GM04503 (cell line): ENCODE results near the gene LMOD3.

Experiments
- DNase-seq: peaks from one replicate; pipeline ENCODE4 v3.0.0-alpha.2; 2012; ENCODE audit warnings: low read depth

The LMOD3 gene

DNA sequence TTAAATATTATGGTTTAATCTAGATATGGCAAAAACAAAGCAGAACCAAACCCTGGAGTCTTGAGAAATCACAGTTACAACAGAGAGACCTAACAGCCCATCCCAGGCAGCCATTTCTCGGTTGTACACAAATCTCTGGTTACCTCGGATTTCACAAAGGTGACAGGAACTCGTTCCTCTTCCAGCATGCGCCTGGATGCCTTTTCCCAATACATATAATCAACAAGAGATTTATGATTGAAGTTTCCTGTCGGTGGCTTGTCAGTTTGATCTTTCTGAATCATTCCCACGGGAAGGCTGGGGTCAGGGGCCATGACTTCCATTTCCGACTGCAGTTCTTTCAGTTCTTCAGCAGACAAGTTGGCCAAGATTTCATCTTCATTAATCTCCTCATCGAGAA is 445 bp downstream of the LMOD3 start:
- no peak for DNase-seq

DNA sequence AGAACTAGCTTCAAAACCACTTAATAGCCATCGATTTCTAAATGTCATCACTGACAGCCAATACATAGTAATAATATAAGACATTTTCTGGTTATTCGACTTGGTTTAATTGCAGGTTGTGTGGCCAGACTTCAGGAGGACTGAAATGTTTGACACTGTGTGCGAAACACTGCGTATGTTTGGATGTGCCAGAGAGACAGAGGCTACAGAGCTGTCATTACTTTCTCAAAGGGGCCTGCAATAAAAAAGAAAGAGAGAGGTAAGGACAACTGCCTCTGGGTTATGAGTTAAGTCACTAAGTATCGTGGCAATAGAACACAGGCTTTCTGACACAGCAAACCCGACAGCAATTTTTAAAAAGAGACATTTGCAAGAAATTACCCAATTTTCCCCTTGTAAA is 882 bp downstream of the LMOD3 start:
- DNase-seq = no peak

DNA sequence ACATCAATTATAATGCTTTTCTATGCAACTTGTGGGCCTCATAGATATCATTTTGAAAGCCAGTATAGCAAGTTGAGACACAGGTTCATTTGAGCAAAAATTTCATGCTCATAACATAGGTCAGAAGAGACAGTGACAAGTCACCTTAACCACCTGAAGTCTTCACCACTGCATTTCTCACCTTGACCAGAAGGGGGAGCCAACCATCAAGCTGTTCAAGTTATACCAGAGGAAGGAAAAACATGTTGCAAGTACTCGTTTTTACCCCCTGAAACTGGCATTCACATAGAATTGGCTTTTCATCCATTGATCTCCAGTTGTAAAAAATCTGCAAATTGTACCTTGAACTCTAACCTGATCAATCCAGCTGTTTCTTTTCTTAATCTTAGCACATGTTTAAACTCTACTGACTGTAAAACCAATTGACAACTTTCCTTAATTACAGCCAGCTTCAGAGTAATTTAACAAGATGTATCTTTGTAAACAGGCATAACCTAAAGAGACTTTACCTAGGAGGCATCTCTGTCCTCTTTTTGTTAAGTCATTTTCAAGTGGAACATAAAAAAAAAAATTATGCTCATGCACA is 1.4 kb downstream of the LMOD3 start:
- no peak for DNase-seq

DNA sequence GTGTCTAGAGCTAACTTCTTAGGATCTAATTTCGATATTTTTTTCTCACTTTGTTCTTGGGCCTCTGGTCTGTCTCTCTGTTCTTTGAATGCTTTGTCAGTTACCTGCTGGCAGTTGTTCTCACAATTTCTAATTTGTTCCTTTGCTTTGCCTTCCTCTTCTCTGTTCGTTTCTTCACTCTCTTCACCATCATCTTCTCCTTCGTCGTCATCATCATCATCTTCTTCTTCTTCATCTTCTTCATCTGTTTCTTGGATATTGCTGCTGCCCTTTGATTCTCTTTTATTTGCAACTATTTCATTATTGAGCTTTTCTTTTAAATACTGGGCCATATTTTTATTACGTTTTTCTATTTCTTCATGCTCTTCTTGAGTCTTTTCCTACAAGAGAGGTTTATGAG is 2.7 kb downstream of the LMOD3 start:
- DNase-seq = no peak

DNA sequence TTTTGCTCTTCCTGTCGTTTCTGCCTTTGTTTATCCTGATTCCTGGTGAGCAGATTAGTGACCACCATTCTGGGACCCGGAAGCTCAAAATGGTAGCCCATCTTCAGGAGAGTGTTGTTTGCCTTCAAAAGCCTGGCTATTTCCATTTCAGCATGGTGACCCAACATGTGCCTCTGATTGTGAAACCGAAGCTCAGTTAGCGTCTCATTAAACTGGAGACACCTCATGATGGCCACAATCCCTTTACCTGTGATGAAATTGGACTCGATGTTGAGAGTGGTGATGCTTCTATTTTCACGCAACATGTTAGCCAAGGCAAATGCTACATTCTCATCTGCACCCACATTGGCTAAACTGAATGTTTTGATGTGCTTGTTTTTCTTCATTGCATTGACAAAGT is 3.3 kb downstream of the LMOD3 start:
- no peak for DNase-seq

DNA sequence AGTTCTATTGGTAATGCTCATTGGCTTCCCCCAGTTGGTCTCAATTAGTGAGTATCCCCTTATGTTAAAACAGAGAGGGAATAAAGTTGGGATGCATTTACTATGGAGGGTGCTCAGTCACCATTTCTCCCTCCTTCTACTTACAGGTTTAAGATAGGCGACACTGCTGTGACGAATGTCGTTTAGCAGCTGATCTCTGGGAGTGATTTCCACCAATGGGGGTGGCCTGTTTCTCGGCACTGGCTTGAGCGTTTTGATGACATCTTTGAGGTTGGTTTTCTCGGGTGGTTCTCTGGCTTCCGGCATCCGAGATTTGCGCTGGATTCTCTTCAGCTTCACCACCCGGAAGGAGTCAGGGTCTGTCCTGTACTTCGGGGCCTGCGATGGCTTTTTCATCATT is 3.8 kb downstream of the LMOD3 start:
- DNase-seq = no peak

DNA sequence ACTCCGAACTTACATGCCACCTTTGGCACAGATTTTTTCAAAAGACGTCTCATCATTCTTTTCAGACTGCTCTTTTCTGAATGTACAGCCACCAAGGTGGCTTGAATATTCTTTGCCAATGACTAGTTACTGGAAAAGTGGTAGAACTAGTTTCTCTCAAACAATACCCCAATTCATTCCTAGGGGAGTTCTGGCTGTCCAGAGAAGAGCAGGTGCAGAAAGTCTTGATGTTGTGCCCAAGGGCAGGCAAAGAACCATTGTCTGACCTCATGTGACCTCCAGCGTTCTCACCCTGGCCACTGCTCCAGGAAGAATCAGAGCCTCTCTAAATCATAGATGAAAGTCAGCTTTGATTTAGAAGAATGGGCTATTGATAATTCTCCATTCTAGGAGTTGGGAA is 5.5 kb downstream of the LMOD3 start:
- DNase-seq = no peak

DNA sequence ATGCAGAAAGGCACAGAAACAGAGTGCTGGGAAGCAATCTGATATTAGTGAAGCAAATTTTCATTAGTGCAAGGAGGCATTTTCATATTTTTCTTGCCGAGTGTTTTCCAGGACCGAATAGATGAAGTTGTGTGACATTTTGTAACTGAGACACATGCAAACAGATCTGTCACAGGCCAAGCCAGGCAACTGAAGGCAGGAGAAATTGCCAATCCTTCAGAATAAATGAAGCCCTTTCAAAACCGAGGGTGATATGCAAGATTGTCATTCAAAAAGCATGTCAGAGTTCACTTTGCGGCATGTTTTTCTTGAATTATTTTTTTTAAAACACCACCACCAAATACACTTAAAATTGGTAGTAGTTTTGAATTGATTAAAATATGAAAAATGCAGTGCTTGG is 6.2 kb downstream of the LMOD3 start:
- DNase-seq = no peak

DNA sequence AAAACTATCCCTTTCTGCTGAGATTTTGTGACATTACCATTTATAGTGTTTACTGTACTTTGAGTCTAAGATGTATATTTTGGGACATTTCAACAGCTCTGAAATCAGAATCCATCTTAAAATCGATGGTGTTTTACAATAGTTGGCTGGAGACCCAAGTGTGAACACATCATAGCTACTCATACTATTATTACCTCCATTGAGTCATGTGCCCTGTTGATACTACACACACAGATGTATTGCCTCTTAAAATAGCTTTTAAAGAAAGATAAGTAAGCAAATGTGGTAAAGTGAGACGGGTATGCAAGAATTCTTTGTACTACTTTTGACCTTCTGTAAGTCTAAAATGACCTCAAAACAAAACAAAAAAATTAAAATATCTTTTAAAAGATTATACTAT is 6.7 kb downstream of the LMOD3 start:
- DNase-seq = no peak

DNA sequence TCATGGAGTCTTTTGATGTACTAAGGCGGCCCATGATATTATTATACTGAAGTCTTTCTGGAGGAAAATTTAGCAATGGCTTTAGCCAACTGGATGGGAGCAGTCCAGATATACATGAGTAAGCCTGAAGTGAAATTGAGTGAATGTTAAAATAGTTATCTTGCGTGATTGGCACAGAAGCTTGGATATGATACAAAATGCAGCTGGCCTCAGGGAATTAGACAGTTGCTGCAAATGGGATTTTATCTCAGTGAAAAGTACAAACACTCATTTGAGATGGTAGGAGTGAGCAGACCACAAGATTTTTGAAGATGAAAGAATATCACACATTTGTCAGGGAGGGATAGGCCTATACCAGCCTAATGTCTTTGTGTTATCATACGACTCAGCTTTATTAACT is 8.9 kb downstream of the LMOD3 start:
- no peak for DNase-seq

DNA sequence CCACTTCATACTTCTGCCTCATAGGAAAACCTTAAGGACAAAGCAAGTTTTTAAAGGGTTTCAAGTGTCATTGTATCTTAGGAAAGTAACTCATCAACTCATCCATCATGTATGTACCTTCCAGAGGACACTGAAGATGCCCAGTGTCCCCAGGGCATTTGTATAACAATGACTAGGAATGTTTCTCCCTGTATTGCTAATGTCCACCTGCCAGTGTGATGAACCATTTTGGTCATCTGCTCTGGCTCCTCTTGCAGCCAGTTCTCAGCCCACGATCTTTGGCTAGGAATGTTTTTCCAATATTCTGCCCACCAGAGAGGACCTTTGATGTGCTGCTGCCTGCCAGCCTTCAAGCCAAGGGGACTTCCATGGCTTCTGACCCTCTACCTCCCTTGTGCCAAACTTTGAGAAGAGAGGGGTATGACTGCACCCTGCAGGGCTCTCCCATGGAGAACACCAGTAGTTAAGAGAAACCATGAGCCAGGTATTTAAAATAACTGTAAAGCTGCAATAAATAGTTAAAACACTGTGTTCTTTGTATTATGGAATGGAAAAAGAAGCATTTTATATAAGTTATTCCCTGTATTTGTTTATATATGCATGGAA is 11.4 kb downstream of the LMOD3 start:
- DNase-seq = no peak

DNA sequence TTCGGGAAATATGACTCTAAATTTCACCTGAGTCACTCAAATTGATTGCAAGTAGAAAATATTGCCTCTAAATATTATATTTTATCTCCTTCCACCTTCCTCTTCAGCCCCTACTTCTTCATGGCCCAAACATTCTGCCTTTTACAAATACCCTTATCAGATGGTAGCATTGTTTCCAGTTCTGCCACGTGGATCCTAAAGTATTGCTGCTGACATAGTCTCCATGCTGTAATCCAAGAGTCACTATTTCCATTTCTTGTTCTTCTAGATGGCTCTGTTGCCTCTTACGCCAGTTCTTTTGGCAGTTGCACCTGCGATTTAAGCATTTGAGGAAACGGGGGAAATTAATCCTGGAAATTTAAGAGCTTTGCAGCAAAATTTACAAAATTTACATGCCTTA is 13.6 kb downstream of the LMOD3 start:
- no peak for DNase-seq

DNA sequence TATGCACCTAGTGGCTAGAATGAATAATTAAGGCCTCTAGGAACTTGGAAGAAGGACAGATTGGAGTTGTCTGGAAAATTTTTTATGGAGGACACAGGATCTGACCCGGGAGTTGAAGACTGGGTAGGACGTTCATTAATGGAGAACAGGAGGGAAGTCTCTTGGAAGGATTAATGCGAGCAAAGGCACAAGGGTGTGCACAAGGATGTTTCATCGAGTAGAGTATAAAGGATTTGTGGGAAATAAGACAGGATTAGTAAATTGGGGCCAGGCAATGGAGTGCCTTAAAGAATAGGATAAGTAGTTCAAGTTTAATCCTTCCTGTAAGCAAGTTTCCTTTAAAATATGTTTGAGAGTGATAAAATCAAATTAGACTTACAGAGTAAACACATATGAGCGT is 14.6 kb downstream of the LMOD3 start:
- no peak for DNase-seq

DNA sequence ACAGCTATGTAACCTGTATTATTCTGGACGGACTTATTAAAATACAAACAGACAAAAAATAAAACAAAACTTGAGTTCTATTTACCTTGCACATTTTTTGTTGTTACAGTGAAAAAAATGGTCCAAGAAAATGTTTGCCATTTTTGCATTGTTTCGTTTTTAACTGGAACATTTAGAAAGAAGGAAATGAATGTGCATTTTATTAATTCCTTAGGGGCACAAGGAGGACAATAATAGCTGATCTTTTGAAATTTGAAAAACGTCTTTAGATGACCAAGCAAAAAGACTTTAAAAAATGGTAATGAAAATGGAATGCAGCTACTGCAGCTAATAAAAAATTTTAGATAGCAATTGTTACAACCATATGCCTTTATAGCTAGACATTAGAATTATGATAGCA is 17.1 kb downstream of the LMOD3 start:
- DNase-seq = no peak

DNA sequence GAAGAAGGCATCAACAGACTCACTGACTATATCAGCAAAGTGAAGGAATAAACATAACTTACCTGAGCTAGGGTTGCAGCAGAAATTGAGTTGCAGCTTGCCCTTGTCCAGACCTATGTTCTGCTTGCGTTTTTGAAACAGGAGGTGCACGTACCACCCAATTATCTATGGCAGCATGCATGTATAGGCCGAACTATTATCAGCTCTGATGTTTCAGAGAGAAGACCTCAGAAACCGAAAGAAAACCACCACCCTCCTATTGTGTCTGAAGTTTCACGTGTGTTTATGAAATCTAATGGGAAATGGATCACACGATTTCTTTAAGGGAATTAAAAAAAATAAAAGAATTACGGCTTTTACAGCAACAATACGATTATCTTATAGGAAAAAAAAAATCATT is 17.8 kb downstream of the LMOD3 start:
- no peak for DNase-seq

DNA sequence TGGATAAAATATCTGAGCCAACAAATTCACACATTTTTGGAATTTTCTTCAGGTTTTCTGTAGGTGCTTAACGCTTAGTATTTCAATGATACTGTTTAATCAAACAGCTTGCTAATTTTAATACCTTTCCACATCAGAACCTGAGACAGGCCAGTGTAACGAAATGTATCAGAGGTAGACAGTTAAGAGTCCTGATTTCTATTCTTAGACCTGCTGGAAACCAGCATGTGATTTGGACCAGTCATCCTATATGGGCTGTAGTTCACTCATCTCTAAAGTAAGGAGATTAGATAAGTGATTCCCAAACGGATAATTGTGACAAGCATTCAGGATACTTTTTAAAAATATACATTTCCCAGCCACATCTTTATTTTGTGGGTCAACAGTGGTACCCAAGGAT is 19.3 kb downstream of the LMOD3 start:
- DNase-seq = no peak

DNA sequence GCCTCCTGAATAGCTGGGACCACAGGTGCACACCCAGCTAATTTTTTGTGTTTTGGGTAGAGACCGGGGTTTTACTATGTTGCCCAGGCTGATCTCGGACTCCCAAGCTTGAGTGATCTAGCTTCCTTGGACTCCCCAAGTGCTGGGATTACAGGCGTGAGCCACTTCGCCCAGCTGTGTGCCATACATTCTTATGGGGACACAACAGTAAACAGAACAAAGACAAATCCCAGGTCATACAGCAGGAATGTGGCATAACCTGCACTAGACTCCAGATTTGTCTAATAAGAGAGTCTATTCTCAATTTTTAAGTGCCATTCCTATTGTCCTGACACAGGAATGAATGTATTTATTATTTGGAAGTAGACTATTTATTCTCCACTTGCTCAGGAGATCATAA is 20.0 kb downstream of the LMOD3 start:
- no peak for DNase-seq

DNA sequence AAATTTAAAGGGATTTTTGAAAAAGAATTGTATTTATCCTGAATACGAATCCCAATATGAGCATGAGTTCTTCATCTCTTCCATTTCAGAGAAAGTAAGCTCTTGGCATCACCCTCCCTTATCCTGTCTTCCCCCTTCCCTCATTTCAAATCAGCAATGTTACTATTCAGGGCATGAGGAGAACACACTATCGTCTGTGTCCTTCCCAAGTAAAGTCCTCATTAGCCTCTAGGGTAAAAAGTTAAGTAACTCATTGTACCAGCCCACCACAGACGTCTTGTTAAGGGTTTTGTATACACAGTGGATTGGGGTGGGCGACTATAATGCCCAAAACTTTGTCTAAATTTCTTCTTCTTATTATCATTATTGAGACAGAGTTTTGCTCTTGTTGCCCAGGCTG is 22.8 kb downstream of the LMOD3 start:
- no peak for DNase-seq

DNA sequence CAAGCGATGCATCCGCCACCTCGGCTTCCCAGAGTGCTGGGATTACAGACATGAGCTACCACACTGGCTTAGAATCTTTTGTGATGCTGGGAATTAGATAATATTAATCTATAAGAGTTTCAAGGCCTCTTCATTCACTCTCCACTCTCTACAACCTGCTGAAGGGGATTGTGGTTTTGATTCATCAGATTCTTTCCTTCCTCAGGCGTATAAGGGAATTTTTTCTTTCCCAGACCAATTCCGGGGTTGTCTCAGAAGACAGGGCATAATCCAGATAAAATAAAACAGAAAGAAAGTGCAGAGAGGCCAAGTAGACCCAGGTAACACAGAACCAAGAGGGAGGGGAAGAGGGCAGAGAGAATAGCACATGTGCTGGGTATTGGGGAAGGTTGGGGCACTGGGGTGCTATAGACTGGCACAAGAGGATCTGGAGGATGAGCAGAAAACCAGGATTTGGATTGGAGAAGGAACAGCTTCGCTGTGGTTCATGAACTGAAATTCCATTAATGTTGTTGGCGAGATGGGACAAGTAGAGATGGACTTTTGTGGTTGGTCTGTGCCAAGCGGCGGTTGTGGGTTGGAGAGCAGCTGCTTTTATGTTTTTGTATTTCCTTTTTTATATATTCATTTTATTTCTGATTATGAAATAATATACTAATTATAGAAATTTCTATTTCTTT is 24.8 kb downstream of the LMOD3 start:
- no peak for DNase-seq

DNA sequence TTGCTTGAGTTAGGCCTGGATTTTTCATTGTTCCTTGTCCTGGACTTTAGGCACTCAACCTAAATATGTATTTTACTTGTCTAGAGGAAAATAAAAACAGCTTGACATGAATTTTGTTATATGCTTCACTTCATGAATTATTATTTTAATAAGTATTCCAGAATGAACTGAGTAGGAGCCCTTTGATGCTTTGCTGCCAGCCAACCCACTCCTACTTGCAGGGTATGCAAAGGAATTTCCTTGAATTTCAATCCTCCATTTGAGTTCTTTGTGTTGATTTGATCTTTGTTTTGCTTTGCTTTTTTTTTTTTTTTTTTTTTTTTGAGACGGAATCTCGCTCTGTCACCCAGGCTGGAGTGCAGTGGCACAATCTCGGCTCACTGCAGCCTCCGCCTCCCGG is 26.1 kb downstream of the LMOD3 start:
- DNase-seq = no peak

DNA sequence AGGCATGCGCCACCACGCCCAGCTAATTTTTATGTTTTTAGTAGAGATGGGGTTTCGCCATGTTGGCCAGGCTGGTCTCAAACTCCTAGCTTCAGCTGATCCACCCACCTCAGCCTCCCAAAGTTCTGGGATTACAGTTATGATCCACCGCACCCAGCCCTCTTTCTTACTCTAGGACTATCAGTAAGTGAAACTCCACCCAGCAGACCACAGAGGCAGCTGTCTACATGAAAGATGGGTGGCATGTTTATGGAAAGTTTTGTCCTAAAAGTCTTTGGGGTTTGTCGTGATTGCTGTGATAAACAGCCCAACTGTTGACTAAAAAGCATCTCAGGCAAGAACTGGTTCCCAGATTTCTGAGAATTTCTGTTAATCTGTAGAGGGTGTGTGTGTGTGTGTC is 26.8 kb downstream of the LMOD3 start:
- DNase-seq = no peak

DNA sequence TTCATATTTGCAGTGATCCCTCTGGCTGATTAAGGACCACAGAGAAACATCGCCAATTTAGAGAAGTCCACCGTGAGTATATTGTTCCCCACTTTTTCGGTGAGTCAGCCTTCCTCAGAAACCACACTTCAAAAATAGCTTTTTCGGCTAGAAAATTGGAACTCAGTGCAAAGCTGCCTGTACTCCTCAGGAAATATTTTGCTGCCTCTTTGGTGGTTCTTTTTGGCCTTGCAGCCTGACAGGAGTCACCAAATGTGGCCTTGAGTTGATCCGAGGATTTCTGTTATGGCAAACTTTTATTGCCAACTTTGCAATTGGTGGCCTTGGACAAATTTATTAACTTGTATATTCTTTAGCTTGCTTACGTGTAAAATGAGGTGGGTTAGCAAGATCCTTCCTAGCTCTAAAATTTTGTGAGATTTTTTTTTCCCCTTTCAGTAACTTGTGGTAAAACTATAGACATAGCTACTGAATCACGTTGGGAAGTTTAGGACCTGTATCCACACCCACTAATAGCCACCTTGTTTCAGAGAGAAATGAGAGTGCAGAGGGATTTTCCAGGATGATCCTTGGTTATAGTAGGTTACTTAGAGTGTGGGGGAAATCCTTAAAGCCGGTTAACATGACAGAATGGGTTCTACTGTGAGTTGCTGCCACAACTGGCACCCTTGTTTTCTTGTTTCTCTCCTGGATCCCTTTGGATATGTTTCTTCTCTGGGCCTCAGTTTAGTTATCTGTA is 27.8 kb downstream of the LMOD3 start:
- DNase-seq = no peak

DNA sequence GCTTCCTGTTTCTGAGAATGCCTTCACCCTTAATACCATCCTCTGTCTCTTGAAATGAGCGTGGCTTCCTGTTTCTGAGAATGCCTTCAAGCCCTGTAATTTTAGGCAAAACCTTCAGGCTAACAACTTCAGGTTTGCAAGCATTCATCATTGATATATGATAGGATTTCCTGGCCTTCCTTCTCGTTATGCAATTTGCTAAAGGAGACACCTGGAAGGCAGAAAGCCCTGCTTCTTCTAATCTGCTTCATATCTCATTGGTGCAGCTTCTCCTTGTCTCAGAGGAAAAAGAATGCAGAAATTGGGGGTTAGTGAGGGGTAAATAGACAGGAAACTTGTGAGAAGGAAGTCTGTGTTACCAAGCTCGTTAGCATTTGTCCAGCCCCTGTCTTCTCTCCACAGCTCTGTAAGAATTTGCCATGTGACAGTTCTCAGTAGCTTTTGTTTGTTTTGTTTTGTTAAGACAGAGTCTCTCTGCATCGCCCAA is 30.3 kb downstream of the LMOD3 start:
- no peak for DNase-seq
